AG10803 (cell line): ENCODE data around the gene RPSA.
"Not testable (repeated sequence)": the region's sequence is repeated elsewhere in the genome, so short reads cannot be mapped to it uniquely, and the experiment has no call there.

ENCODE experiments used
- DNase-seq: peaks from one replicate; pipeline ENCODE4 v3.0.0; 2010; ENCODE audit warnings: low read depth
- H3K4me3 ChIP-seq: 2 replicates; pipeline ENCODE4 v1.5.1; 2011; ENCODE audit warnings: mild to moderate bottlenecking, low read length, control low read depth
- CTCF ChIP-seq: conservative IDR thresholded peaks from 2 replicates; pipeline ENCODE4 v1.5.1; 2011; ENCODE audit warnings: mild to moderate bottlenecking, low read length, control low read depth, inconsistent platforms

The RPSA gene

DNA sequence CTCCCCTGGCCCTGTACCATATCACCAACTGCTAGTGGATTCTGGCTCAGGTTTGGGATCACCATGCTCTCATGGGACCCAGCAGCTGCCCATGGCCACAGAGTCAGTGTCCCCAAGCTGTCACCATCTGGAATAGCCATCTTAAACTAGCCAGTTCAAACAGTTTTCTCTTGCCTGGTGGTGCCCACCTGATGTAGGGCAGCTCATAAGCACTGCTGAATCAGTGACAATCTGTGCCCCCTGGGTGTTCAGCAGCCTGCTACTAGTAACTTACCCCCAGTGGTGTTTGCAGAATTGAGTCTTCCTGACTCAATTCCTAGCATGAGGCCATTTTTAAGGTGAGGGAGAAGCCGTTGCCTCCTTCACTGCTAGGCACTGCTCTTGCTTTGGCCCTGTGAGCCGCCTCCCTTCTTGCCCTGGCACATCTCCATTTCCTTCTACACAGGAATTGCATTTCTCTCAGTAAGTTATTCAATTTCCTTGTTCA is 7.9 kb downstream of the RPSA start:
- DNase-seq: no peak
- no peak for TF ChIP-seq CTCF
- H3K4me3 ChIP-seq: no peak overlapping the region

DNA sequence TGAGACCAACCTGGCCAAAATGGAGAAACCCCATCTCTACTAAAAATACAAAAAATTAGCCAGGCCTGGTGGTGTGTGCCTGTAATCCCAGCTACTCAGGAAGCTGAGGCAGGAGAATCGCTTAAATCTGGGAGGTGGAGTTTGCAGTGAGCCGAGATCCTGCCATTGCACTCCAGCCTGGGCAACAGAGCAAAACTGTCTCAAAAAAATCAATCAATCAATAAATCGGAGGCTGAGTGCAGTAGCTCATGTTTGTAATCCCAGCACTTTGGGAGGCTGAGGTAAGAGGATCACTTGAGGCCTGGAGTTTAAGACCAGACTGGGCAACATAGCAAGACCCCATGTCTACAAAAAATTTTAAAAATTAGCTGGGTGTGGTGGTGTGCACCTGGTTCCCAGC is 8.8 kb downstream of the RPSA start:
- DNase-seq, H3K4me3 ChIP-seq: not testable (repeated sequence)

DNA sequence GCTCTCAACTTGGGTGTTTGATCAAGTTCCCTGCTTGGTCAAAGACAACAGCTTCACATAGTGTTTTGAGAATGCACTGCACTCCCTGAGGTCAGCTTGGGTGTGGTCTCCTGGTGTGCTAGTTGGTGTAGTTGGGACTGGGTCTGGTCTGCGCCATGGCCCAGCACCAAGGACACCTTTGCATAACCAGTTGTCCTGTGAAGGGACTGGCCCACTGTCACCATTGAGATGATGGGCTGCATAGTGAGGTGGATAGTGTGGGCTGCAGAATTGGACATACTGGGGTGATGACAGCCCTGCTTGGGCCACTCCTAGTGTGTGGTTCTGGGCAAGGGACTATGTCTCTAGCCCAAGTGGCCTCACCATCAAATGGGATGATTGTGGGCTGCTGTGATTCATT is 9.5 kb downstream of the RPSA start:
- no peak for DNase-seq
- H3K4me3 ChIP-seq: no peak overlapping the region
- no peak for TF ChIP-seq CTCF

GRCh38 chr3:39416998-39417397 is 10.5 kb downstream of the RPSA start:
- H3K4me3 ChIP-seq: not testable (repeated sequence)

DNA sequence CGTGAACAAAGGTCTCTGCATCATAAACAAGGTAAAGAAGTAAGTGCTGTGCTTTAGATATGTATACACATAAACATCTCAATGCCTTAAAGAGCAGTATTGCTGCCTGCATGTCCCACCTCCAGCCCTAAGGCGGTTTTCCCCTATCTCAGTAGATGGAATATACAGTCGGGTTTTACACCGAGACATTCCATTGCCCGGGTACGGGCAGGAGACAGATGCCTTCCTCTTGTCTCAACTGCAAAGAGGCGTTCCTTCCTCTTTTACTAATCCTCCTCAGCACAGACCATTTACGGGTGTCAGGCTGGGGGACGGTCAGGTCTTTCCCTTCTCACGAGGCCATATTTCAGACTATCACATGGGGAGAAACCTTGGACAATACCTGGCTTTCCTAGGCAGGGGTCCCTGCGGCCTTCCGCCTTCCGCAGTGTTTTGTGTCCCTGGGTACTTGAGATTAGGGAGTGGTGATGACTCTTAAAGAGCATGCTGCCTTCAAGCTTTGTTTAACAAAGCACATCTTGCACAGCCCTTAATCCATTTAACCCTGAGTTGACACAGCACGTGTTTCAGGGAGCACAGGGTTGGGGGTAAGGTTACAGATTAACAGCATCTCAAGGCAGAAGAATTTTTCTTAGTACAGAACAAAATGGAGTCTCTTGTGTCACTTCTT is 12.2 kb downstream of the RPSA start:
- not testable (repeated sequence) for H3K4me3 ChIP-seq, DNase-seq

More at GRCh38 chr3:39416998-39417397, 10.5 kb downstream of the RPSA start:
- DNase-seq: not testable (repeated sequence)

DNA sequence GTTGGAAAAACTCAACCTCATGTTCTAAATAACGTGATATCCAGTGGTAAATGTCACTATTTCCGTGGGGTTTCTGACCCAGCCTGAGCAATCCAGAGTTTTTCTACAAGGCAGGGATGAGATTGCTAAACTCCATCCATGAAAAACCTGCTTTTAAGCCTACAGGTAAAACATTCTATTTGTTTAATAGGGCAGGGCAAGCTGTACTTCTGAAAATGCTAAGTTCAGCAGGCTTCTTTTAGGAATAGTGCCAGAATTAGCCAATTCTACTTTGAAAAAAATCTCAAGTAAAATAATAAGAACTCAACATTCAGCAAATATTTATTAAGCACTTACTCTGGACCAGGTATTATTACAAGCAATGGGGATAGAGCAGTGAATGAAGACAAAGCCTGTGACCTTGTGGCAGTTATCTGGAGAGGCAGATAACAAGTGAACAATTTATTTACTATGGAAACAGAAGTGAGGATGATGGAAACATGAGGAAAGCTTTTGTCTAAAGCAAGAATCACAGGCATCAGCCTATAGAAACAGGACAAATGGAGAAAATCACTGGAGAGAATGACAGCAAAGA is 13.3 kb downstream of the RPSA start:
- H3K4me3 ChIP-seq: no peak overlapping the region
- no peak for DNase-seq
- TF ChIP-seq CTCF: no peak

GRCh38 chr3:39420543-39420942 is 14.0 kb downstream of the RPSA start:
- TF ChIP-seq CTCF: no peak
- DNase-seq: no peak
- no peak overlapping the region for H3K4me3 ChIP-seq

GRCh38 chr3:39423436-39423970 is 17.0 kb downstream of the RPSA start:
- no peak for DNase-seq
- H3K4me3 ChIP-seq: no peak overlapping the region
- TF ChIP-seq CTCF: no peak
